Measurements from ENCODE around the gene RSPH6A.

The RSPH6A gene

DNA sequence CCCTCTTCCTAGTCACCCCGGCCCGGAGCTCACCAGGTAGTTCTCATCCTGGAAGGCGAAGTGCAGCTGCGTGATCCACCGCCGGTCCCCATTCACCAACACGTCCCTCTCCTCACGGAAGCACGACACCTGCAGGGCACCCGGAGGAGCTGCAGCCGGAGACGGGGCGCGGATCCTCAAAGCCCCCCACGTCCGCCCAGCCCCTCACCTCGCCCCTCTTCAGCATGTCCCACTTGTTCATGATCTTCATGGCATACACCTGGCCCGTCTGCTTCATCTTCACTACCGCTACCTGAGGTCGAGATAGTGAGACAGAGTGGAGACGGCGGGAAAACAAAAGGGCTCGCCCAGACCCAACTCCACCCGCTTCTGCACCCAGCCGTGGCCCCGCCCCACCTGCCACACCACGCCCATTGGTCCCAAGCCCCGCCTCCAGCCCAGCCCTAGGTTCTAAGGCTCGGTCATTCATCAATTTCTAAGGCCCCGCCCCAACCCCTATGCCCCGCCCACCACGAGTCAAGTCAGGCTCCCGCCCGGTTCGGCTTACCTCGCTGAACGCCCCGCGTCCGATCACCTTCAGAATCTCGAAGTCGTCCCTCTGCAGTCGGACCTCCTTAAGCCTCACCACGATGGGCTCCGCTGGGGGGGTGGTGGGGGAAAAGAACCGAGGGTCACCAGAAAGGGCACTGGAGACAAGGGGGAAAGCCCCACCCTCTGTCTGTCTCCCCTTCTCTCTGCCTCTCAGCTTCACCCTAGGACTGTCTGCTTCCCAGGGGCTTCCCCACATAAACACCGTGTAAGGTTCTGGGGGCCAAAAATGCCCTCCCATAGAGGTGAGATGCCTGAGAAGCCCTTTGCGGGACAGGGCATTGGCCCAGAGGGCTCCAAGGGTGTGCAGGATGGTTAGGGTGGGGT, 35.6 kb downstream of the RSPH6A start:
- no peak for DNase-seq

DNA sequence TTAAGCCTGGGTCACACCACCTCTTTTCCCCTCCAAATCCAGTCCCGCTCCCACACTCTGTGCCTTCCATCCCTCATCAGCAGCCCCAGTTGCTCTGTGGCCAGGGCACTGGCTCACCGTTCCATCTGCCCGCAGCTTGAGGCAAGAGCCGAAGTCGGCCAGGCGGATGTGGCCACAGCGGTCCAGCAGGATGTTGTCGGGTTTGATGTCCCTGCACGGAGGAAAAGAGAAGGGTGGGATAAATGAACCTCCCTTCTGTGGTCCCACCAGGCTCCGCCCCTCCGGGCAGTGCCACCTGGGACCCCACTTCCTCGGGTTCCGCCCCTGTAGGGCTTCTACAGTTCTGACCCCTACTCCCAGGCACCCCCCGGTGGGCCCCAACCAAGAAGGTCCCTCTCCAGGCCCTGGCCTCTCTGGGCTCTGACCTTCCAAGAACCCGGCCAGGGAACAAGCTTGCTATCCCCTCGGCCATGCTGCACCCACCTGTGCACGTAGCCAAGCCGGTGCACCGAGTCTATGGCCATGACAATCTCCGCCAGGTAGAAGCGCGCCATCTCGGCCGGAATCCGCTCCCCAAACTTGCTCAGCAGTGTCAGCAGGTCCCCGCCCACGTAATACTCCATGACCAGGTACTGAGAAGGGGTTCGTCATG, 37.0 kb downstream of the RSPH6A start:
- no peak for DNase-seq

DNA sequence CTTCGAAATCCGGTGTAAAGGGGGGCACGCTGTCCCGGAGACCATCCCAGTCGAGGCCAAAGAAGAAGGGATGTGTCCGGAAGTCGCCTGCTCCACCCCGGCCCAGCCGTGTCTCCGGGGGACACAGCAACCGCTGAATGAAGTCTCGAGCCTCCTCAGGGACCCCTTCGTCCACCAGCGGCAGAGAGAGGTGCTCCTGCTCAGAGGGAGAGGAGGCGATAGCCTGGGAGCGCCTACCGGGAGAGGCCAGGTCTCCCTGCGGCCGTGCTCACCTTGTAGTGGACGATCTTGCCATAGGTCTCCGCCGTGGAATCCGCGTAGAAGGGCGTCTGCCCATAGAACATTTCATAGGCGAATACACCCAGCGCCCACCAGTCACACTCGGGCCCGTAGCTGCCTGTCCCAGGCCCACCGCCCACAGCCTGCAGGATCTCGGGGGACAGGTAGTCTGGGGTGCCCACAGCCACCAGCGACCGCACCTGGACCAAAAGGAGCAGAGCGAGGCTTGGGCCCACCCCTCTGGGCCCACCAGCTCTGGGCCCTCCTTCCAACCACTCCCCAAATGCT, 37.6 kb downstream of the RSPH6A start:
- no peak for DNase-seq

DNA sequence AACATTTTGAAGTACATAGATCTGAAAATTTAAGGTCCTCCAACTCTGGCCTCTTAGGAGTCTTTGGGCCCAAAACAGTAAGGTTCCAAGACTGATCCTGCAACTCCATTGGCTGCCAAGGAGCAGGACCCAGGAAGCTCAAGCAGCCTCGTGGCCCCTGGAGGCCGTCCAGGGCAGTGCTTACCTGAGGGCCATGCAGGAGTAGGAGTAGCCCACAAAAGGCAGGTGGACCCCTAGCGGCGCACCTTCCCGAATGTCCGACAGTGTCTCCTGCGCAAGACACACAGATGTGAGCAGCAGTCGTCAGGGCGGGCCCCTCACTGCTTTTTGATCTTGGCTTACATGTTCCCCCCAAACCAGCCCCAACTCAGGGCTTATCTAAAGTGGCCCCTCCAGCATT, 40.3 kb downstream of the RSPH6A start:
- no peak for DNase-seq

DNA sequence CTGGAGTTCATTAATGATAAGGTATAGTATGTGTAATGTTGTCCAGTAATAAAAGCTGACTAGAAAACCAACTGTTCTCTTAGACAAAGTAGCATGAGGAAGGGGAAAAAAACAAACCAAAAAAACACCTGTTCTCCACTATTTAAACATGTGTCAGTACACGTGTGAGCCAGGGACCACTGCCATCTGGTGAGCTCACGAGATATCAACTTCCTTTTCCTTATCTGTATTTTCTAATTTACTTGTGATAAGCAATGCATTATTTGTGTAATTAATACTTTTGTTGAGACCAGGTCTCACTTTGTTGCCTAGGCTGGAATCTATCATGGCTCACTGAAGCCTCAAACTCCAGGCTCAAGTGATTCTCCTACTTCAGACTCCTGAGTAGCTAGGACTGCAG, 41.7 kb downstream of the RSPH6A start:
- no peak for DNase-seq

DNA sequence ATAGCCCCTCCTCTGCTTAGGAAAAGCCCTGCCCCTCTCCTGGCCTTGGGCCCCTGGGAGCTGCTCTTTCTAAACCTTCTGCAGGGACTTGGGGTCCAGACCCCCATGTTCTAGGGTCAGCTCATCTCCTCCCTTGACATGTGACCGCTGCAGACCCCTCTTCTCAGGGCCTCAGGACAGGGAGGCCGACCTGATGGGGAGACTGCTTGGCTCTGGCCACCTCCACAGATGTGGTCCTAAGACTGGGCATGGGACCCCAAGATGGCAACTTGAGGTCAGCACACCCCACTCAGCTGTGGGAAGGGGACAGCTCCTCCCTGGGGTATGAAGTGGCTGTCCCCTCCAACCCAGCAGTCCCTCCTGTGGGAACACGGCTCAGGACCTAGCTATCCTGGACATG, 42.2 kb downstream of the RSPH6A start:
- no peak for DNase-seq

DNA sequence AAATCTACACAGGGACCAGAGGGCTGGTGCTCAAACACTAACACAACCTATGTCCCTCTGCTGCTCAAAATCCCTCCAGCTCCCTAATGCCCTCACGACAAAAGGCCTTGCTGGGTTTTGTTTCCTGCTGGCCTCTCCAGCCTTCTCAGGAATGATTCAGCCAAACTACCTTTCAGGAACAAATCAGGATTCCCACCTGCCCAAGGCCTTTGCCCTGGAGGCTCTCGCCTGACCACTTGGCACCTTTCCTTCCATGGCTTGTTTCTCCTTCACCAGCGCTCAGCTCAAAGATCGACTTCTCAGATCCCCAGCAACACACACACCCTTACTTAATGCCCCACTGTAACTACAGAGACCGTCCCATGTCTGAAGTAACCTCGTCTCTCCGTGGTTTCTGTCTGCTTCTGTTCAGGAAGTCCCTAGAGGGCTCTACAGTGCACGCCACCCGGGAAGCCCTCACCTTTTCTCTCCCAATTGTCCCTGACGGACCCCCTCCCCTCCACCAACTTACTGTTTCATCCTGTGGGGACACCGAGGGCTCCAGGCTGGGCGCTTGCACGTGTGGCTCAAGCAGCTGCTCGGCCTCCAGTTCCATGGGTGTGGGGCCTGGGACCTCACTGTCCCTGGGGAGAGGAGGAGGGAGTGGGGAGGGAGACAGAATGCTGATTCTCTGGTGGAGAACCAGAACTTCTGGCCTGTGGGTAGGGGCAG, 42.8 kb downstream of the RSPH6A start:
- no peak for DNase-seq

DNA sequence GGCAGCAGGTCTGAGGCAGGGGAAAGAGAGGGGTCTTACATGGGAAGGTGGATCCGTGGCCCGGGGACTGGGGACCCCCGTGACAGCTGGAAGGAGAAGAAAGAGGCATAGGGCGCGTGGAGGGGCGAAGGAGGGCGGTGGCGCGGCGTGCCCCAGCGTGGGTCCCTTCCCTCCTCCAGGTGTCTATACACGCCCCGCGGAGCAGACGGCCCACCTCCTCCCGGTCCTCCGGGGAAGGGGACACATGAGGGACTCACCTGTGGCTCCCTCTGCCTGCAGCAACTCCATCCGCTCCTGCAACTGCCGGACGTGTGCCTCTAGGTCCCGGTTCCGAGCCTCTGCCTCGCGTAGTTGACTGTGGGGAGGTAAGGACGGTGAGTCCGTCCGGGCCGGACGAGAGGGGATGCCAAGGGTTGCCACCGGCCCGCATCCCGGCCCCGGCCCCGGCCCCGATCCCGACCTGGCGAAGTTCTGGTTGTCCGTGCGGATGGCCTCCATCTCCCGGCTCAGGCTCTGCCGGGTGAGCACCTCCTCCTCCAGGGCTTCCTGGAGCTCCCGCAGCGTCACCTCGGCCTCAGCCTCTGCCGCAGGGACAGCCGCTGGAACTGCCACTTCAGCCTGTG, 43.7 kb downstream of the RSPH6A start:
- no peak for DNase-seq

DNA sequence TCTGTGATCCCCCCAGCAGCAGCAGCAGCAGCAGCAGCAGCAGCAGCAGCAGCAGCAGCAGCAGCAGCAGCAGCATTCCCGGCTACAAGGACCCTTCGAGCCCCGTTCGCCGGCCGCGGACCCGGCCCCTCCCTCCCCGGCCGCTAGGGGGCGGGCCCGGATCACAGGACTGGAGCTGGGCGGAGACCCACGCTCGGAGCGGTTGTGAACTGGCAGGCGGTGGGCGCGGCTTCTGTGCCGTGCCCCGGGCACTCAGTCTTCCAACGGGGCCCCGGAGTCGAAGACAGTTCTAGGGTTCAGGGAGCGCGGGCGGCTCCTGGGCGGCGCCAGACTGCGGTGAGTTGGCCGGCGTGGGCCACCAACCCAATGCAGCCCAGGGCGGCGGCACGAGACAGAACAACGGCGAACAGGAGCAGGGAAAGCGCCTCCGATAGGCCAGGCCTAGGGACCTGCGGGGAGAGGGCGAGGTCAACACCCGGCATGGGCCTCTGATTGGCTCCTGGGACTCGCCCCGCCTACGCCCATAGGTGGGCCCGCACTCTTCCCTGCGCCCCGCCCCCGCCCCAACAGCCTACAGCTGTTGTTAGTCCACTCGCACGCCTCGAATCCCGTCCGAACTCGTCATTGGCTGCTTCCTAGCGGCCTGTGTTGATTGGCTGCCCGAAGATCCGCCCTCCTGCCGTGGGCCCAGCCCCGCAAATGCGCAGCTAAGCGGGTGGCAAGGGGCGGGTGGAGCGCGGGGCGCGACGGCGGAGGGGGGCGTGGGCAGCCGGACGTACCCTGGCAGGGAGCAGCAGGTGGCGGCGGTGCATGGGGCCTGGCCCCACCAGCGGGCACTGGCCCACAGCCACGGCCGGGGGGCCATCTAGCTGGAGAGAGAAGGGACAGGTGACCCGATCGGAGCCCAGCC, 44.7 kb downstream of the RSPH6A start:
- peak; percentile 83 for DNase-seq

DNA sequence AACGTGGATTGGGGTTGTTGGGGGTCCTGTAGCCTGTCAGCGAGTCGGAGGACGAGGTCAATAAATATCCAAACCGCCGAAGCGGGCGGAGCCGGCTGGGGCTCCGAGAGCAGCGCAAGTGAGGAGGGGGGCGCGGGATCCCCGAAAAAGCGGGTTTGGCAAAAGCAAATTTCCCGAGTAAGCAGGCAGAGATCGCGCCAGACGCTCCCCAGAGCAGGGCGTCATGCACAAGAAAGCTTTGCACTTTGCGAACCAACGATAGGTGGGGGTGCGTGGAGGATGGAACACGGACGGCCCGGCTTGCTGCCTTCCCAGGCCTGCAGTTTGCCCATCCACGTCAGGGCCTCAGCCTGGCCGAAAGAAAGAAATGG, 45.3 kb downstream of the RSPH6A start:
- DNase-seq = no peak

DNA sequence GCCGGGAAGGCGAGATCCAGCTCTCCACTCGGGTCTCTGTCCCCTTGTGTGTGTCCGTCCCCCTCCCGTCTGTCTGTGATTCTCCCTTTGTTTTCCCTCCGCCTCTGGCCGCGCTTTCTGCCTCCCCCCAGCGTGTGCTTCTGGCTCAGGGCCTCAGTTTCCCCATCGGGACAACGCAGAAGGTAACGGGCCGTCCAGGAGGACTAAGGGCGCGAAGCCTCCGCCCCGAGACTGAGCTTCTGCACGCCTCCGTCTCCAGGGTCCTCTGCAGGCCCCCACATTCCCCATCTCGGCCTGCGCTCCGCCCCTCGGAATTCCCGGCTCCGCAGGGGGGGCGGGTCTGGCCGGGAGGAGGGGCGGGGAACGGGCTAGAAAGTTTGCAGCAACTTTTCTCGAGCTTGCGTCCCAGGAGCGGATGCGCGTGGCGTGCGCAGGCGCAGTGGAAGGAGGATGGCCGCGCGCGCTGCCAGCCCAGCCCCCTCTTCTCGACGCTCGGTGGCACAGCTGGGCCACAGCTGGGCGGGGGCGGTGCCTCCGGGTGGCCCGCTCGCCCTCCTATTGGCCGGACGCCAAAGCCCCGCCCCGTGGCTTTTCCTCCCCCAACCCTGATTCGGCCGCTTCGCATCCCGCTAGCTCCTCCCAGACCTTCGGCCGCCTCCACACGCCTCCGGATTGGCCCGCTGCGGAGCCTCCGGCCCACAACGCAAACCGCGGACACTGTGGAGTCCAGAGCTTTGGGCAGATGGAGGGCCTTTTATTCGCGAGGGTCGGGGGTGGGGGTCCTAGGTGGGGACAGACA, 45.9 kb downstream of the RSPH6A start, which contains the start of gene SIX5:
Gene SIX5, minus strand, starts transcription at position 269 of the 799 bp plus-strand sequence. CDS start 408 bp downstream, outside the sequence.
- DNase-seq = peak; percentile 94

DNA sequence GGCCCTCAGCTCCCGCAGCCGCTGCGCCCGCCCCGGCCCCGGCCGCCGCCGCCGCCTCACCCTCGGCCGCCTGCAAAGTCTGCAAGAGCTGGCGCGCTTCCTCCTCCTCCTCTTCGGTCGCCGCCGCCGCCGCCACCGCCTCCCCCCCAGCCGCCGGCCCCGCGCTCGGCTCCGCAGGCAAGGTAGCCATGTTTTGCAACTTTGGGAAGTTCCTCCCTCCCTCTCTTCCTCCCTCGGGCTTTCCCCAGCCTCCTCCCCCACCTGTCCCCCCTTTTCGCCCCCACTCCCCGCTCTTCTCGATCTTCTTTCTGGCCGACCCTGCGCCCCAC, 46.5 kb downstream of the RSPH6A start:
- DNase-seq = peak; percentile 38

DNA sequence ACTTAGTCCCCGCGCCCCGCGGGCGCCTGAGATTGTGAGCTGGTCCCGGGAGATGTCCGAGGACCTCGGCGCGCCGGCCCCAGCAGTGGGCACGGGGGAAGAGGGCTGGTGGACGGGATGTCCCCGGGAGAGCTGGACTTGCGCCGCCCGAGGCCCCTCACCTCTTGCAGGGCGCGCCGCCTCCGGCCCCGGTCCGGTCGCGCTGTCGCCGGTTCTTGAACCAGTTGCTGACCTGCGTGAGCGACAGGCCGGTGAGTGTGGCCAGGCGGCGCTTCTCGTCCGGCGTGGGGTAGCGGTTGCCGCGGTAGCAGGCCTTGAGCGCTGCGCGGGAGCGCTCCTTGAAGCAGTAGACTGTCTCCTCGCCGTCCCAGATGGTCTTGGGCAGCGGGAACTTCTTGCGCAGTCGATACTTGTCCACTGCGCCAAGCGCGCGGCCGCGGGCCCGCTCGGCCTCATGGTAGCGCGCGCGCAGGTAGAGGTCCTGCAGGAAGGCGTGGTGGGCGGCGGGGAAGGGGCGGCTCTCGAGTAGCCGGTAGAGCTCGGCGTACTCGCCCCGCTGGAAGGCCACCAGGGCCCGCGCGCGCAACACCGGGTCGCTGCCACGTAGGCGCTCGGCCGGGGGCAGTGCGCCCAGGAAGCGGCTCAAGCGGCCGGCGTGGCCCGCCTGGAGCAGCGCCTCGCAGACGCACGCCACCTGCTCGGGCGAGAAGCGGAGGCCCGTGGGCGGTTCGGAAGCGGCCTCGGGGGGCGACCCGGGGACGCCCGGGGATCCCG, 47.0 kb downstream of the RSPH6A start:
- no peak for DNase-seq

DNA sequence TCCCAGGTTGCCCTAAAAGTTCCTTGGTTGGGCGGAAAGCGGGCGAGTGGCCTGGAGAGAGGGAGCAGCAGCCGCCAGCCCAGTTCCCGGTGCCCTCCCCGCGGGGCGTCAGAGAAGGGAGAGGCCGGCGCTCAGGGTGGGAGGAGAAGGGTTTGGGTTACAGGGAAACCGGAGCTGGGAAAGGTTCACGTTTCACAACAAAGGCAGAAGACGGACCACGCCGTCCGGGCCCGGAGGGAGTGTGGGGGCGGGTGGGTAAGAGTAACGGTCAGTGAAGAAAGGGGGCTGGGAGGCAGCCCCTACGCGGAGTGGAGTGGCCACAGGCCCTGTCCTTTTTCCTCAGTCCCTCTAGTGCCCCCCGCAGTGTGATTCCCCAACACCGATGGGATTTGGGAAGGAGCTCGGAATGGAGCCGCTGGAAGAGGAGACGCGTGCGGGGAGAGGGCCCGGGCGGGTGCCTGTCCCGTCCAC, 47.7 kb downstream of the RSPH6A start:
- DNase-seq = no peak

DNA sequence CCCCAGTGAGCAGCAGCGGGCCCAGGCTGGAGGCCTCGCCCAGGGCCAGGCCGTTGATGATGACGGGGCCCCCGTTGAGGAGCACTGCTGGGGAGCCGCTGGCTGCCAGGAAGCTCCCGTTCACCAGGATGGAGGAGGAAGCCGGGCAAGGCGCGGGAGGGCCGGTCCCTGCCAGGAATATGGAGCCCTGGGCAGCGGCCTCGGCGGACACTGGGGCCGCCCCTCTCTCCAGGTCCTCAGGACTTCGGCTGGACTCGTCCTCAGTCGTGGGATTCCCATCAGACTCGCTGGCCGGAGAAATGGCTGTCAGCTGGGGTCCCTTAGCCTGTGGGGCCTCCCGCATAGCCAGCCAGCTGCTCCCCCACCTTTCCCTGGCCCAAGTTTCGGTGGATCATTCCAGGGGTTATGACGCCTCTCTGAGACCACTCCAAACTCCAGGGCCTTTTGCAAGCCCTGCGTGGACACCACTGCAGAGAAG, 48.2 kb downstream of the RSPH6A start:
- no peak for DNase-seq

DNA sequence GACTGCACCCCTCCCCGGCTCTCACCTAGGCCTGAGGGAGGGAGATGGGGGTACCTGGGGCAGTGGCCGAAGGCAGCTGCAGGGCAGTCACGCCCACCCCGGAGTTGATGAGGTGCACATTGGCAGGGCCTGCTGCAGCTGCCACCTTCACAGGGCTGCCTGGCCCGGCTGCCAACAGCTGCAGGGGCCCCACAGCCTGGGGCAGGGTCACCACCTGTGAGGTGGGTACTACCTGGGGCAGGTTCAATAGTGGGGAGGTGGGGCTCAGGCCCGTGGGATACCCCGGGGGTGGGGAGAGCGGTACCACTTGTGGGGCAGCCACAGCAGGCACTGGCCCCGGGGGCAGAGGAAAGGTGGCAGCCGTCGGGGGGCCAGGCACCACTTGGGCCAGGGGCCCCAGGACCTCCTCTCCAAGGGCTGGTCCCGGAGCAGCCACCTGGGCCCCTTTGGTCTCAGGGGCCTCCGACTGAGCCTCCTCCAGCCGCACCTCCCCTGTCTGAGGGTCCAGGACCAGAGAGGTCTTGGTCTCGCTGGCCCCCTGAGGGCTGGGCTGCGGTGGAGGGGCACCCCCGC, 48.7 kb downstream of the RSPH6A start:
- no peak for DNase-seq

DNA sequence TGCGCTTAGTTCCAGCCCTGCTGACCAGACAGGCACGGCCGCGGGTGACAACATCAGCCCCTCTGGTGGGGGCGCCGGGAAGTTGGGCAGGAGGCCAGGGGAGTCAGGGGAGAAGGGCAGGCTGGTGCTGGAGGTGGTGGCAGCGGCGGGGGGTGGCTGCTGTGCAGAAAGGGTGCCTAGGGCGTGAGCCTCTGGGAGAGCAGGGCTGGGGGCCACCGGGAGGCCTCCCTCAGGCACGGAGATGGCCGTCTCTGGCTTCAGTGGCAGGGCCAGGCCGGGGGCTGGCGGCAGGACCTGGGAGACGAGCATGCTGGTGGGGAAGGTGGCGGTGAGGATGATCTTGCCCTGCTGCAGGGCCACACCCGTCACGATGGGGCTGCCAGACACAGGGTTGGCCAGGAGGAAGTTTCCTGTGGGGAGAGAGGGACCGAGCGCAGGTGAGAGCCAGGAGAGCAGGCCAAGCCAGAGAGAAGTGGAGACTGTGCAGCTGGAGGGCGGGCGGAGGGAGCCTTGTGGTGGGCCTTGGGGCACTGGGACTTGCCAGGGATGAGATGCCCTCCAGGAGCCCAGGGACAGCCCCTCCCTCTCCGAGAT, 49.3 kb downstream of the RSPH6A start:
- DNase-seq = no peak

DNA sequence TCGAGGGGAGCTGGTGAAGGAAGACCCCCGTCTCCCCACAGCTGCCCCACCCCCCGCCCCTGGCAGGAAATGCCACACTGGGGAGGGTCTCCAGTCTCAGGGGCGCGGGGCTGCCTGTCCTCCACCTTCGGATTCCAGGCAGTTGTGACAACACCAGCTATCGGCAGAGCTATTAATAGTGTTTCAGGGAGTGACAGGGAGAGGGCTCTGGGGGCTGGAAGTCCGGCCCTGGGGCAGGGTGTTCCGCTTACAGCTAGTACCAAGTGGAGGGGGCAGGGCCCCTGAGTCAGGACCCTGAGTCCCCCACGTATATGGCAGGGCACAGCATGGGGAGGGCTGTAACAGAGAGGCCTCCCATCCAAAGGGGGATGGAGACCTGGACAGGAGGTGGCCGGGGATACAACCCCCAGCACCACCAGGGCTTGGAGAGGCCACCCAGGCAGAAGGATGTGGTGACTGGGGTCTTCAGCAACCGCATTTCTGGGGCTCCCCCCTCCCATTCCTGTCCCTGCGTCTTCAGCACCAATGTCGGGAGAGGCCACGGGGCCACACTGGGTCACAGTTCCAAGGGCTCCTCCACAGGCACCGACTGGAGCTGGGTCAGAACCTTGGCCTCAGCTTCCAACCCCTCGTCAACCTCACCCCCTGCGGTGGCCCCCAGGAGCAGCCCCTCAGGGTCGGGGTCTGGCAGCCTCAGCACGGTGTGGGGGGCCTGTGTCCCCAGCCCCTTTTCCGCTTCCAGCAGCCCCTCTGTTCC, 50.0 kb downstream of the RSPH6A start:
- no peak for DNase-seq
